HG03066 (cell line): ENCODE data around the gene GALNT14.

Experiments used
- ATAC-seq: cut with Tn5 transposase; IDR thresholded peaks from one replicate; pipeline ENCODE4 v1.9.1; 2021; ENCODE audit warnings: low read depth; ENCODE audit not compliant: unreplicated experiment

GALNT14 gene

DNA sequence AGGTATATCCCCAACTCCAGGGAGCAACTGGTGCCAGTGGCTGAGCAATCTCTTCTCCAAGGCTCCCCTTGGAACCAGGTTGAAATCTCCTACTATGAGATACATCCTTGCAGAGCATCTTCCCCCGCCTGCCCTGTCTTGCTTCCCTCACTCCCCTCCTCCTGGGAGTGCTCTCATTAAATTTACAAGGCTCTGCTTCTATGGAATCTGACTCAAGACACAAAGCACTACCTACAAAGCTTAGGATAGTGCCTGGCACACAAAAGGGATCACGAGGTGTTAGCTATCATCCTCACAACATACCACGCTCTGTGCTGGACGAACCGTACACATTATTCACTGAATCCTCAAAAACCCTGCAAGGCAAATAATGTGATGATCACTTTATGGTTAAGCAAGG, 121.6 kb downstream of the GALNT14 start:
- ATAC-seq = no peak

DNA sequence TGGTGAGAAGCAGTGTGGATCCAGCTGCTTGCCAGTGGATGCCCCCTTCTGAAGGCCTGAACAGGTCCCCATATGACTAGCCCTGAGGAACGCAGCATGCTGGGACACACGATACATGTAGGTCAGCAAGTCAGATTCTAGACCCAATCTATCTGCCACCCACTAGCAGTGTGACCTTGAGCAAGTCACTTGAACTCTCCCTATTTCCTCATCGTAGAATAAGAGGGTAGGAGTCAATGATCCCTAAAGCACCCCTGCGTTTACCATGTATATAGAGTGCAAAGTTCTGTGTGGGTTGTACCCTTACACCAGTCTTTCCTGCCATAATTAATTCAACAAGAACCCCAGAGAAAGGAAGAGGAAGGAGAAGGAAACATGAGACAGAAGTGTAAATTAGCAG, 123.7 kb downstream of the GALNT14 start:
- ATAC-seq = no peak

DNA sequence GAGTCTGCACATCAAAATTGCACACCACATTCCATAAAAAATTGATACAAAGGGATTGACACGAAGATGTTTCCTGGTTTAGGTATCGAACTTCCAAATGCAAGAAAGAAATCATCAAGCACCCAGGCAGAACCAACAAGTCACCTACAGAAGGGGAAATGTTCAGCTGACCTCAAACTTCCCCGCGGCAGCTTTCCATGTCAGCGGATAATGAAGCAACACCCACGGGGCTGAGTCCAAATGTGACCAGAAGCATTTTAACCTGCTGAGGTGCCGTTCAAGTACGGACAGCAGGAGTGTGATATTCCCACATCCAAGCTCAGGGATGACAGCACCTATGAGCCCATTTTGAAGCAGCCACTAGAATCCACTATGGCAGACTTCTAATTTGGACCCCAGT, 124.9 kb downstream of the GALNT14 start:
- no peak for ATAC-seq

DNA sequence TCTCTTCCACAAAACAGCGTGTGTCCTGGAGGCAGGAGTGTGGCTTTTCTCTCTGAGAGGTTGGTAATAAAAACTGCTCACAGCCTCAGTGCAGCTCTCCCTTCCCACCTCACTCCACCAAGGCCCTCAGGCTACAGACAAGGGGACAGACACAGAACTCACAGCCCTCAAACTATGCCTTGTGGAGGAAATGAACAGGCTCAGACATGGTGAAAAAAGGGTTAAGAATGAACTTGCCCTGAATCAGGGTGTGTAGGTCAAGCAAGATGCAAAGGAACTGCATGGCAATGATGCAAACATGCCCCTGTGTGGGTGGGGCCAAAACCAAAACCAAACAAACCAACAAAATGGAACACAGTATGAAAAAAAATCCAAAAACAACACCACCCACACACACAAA, 125.8 kb downstream of the GALNT14 start:
- ATAC-seq = no peak

DNA sequence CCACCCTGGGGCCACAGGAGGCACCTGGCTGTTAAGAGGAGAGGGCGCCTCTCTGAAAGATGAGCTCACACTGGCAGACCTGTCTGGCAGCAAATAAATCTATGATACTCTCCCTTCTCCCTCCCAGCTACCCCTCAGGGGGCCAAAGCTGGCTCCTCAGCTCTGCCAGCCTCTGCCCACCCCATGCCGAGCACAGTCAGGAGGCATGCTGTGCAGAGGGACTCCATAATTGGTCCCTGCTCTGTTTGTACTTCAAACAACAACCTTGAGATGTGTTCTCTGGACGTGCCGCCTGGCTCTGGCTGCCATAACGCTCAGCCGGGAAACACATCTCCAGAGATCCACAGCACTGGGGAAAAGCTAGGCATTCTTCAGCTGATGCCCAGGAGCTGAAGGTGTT, 126.7 kb downstream of the GALNT14 start:
- ATAC-seq = no peak

DNA sequence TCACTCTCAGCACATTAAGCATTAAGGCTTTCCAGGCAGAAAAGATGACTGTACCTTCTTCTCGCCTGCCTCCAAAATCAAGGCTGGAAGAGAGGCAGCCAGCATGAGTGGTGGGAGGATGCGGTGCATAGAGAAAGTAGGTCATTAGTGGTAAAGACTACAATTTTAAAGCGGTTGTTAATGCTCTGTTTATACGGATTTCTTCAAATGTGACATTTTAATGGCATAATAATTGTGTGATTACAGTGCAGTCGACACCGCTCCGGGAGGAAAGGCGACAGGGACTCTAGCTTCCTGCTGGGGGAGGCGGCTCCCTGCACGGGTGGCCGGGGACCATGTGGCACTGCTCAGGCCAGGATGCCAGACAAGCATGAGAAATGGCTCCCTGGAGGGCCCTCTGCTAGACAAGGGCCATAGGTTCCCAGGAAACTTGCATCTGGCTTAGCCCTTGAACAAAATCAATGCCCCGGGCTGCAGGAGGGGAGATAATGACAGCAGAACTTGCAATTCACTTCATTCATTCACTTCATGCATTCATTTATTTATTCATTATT, 129.6 kb downstream of the GALNT14 start:
- no peak for ATAC-seq

DNA sequence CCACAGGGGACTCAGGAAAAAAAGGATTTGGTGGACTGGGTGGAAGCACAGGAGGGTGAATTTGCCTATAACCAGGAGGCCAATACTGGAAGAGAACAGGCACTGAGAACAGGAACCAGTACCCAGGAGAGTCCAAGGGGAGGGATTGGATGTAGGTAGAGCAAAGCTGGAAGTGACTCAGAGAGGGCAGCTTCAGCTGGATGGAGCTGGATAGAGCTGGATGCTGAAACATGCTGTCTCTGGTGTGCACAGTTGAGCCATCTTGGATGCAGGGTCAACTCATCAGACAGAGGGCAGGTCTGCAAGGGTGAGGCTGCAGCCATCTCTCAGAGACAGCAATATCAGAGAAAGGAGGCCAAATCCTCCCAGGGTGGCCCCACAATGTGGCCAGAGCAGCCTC, 134.0 kb downstream of the GALNT14 start:
- ATAC-seq = no peak

DNA sequence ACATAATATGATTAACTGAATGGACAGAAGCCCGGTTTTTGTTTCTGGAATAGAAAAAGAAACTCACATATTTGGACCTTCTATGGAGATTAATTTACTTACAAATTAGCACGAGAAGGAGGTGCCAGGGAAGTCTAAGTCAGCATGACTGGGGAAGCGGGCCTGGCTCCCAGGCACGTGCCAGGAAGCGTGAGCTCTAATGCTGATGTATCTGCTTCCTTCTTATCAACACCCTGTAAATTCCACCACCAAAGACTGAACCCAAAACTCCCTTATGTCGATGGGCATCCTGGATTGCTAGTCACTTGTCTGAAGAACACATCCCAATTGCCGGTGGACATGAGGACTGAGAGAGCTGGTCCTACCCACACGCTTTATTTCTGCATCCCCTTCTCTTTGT, 134.5 kb downstream of the GALNT14 start:
- ATAC-seq = no peak

DNA sequence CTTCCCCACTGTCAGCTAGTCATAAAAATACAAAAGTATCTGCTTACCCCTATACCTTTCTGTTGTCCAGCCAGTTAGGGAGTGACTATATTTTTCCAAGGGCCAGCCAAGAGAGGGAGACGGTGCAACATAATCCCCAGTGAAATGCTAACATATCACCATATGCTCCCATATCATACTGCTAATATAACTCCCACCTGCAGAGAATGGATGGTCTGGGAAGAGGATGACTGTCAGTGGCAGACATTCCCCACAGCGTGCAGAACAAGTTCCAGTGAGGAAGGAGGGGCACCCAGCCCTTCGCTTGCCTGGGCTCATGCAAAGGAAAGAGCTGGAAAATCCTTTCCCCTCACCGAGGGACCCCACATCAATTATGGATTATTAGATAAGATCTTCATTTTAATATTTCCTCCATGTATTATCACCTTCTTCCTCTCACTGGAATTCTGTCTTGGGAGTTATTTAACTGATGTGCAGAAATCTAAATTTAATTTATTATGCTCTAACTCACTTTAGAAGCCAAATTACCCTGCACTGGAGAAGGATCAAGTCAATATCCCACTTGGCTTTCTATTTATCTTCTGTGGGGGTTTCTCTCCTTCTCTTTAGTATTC, 135.6 kb downstream of the GALNT14 start:
- no peak for ATAC-seq

DNA sequence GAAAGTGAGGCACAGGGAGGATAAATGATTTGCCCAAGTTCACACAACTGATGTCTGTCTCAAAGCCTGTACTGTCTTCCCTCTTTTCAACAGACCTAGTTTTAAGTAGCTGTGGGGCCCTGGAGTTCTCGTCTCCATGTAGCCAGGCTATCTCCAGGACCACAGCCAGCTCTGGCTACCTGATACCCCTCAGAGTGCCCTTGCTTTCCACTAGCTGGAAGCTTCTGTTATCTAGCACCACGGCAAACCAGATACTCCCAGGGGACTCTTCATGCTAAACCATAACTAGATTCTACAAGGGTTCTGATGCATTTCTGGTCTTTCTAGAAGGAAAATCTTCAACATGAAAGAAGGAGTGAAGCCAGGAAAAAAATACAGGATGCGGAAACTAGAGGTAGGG, 137.3 kb downstream of the GALNT14 start:
- no peak for ATAC-seq

DNA sequence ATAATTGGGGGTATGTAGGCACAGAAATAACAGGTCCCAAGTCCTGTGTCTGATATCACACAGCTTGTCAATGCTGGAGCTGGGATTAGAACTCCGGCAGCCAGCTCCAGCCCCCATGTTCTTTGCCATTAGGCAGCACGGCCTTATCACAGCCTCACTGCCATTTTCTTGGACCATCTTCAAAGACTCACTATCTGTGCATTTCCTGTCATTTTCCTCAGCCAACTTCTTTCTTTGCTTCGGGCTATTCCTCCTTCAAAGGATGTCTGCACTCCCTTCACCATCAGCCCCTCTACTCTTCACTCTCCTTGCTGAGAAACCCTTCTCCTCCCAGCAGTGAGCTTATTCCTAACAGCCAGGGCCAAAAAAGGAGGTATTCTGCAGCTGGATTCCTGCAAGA, 139.6 kb downstream of the GALNT14 start:
- no peak for ATAC-seq

DNA sequence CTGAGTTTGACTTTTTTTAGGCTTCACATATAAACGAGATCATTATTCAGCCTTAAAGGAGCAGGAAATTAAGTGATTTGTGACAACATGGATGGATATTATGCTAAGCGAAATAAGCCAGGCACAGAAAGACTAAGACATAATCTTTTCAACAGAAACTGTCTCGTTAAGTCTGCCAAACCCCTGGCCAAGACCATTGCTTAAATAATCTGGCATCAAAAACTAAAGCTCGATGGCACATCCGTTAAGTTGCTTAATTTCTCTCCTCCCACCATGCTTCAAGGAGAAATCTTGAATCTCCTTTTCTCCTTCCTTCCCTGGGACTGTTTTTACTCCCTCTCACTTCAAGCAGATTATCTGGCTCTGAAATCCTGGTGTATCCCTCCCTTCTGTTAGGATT, 140.3 kb downstream of the GALNT14 start:
- no peak for ATAC-seq

DNA sequence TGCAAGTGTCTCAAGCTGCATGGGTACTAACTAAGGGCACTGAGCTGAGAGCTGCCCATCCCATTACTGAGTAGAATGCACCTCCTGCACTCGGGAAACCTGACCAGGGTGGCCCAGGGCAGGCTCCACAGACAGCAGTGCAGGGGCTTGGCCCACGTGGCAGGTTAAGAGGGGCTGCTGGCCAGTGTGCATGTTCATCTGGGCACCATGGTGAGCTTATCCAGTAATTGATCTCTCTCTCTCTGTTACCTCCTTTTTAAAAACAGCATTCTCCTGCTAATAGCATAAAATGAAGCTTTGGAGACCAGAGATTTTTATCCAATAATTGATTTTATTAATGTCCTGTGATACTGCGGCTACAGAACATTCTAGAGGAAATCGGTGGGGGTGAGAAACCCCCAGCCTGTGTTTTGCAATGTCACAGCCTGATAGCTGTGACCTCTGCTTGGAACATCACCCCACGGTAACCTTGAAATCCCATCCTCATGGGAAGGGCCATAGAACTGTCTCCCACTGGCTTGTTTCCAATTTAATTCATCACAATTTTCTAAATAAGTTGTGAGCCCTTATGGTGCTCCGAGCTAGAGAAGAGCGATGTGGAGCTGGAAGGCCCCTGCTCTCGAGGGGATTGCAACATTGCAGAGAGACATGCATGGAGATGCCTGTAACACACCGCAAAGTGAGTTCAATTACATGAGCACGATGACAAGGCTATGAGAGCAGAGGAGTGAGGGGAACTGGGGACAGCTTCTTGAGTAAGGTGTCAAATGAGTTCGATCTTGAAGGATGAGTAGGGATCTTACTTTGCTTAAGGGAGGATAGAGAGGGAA, 143.8 kb downstream of the GALNT14 start:
- ATAC-seq = no peak

DNA sequence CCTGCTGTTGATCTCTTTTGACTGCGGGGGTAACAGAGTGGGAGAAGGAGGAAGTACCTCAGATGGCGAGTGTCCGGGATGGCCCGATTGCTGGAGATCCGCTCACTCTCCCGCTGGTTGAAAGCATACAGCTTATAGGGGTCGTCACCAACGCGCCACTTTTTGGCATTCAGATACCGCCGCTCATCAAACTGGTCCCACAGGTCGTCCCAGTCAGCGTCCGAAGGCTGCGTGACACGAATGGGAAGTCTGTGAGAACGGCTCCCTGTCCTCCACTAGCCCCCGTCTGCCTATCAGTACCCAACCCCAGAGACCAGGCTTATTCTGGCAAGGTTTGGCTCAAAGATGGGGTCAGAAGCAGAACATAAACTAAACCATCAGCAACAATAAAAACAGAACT, 145.5 kb downstream of the GALNT14 start:
- ATAC-seq = no peak

DNA sequence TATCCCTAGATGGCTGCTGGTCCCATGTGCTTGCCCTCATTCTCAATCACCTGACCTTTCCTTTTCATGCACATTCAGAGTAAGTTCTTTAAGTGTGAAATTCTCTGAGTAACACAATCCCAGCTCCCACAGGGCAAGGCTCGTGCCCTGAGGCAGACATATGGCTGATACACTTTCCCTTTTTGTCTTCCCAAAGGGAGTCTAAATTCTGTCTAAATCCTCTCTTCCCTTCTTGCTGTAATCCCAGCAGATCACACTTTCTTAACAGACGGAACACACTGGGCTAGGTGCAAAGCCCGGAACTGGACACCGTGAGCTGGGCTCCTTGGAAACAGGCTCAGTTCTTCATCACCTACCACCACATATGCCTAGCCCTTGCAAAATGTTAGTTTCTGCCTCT, 147.6 kb downstream of the GALNT14 start:
- ATAC-seq = no peak

DNA sequence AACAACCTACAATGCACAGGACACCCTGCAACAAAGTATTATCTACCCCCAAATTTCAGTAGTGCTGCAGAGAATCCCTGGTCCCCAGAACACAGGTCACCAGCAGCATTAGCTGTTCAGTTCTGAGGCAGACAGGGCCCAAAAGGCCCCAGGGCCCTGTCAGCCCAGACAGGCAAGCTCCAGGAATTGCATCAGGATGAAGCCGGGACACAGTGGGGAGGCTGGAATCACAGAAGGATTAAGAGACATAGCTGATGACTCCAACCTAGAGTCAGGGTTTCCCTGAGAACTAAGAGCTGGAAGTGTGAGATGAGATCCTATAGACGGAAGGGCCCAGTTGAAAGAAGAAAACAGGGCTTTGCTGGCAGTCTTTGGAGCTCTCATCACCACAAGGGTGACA, 148.1 kb downstream of the GALNT14 start:
- no peak for ATAC-seq

DNA sequence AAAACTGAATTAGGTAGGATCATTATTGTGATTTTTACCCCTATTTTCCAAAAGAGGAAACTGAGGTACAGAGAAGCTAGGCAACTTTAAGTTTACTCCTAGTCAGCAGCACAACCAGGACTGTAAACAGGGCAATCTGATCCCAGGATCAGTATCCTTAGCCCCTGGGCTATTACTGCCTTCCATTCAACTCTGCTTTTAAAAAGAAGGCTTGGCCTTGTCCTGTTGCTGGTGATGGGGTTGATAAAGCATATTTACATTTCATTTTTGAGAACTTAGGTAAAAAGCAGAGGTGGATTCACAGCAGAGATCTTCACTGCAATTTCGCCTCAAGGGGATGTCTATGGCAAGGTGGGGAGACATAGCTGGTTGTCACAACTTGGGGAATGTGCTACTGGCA, 148.5 kb downstream of the GALNT14 start:
- no peak for ATAC-seq

DNA sequence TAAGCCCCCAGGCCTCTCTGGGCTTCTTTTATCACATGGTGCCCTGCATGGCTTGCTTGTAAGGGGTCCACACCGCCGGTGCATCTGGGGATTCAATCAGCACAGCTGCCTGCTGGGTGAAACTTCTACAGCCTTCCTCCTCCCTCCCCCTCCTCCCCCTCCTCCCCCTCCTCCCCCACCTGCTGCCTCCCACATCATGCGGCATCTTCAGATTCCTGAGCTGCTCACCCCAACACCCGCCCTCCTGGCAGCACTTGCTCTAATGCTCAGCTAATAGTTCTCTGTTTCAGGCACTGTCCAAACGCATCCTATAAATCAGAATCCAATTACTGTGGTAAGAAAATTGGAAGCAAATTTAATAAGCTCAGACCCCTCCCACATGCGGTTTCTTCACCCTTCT, 150.7 kb downstream of the GALNT14 start:
- ATAC-seq = no peak

DNA sequence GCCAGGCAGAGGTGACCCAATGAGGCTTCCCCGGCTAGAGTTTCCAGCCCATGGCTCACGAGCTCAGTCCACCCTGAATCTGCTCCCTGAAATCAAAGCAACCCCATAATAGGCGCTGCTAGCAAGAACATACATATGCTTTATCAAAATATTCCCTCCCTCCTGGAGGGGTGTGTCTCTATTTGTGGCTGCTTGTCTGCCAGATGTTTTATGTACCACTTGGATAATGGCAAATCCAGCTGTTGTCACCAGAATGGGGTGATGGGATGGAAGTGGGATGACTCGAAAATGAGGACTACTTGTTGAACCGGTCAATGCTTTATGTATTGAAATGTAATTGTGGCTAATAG, 152.0 kb downstream of the GALNT14 start:
- ATAC-seq = no peak

DNA sequence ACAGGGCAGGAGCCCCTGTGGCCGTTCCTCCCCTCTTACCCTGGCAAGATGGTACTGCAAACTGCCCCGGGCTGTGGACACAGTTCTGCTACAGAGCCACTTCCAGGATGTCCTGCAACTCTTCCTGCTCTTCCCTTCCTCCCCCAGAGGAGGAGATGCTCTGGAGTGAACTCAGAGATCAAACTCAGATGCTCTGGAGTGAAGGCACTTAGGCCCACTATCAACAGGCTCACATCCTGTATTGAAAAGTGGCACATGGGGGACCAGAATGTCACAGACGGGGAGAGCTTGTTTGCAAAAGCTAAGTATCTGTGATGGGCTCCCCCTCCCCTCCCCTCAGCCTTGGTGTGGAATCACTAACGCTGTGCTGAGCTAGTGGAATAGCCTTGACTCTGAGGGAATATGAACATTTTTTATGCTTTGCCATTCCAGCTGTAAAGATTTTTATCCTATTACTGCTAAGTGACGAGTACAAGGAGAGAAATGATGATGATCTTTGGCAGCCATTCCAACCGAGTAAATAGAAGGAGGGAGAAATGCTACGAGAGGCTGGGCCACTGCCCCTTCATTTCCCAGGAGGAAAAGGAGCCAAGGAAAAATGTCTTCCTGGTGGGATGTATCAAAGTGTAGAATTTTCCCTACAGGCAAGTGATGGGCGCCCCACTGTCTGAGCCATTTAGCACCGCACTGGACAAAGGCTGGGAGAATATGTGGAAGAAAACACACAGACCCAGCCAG, 152.6 kb downstream of the GALNT14 start:
- ATAC-seq = no peak

DNA sequence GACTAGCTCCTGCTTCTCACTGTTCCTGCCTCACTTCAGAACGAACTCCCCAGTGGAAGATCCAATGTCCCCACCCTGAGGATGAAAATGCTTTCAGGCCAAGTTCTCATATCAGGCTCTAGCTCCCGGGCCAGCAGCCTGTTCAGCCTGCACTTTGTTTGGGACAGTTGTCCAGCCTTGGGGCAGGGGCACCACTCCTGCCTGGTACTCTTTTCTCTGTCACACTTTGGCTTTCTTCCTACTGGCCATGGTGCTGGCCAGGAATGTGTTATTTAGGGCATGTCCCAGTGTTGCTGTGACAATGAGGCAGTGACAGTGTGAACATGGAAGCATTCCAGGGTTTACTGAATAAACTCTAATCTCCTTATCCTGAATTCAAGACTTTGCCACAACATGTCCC, 154.1 kb downstream of the GALNT14 start:
- ATAC-seq = no peak

DNA sequence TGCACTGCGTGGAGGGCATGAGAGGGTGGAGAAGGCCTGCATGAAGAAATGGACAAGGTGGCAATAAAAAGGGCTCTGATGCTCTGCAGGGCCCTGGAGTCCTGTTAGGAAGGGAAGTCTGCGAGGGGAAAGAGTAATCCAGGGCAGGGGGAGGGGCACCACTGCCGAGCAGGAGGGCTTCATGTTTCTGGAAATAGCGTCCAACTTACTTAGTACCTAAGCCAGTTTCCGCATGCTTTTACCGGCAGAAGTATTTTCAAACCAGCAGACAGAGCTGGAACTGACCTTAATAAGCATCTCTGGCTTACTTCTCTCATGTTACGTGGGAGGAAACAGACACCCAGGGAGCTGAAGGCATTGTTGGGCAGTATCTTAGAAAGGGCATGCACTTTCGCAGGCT, 156.7 kb downstream of the GALNT14 start:
- ATAC-seq = no peak
